ENCODE results near the gene SEMA3D. TPM values are rescaled to one million over a fixed set of nuclear protein-coding genes. Genes with fewer than 3 reads are reported as not detected.

The SEMA3D gene
- total RNA-seq, 1 donor from 2014 or later = 25.1 TPM

DNA sequence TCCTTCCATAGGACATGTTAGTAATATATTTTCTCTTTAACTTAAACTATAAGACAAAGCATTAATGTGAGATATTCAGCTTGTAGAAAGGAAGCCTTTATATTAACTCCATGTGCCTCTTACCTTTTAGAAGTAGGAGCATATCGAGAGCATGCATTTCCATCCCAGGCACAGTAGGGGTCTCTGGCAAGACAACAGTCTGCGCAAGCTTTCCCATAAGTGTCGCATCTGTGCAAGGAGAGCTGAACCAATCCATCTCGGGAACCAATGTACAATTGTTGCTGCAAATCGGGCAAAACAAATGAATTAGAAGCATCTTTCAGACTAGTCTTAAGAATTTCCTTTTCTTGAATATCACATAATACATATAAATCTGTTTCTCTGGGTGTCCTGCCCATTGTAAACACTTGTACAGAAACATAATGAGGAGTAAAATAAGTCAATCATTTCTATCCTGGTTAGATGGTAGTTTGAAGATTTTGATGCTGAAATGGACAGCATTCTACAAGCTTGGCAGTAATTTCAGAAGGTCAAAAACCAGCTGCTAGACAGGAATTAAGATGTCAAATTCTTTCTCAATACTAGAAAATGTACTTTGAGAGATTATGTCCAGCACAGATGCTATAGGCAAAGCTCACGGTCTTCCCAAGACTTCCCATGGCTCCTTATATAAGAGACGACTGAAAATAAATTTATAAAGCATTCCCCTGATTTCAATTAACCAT is 171.8 kb downstream of the SEMA3D start:
- Histone ChIP-seq H3K27me3 (ENCODE audit: control insufficient read depth in 3 of 3, insufficient read depth in 3 of 3, low read length in 3 of 3) (no peaks in the 10 kb centered on the region), H3K4me3 (ENCODE audit: low read length in 3 of 3) (no peak overlapping the region)

GRCh38 chr7:85011127-85011526 is 175.7 kb downstream of the SEMA3D start:
- Histone ChIP-seq H3K9me3 (ENCODE audit: control insufficient read depth in 3 of 3, low read length in 3 of 3) (no peaks in the 10 kb centered on the region), H3K4me3 (ENCODE audit: low read length in 3 of 3) (no peak overlapping the region), H3K4me1 (ENCODE audit: control insufficient read depth in 3 of 3, insufficient read depth in 3 of 3, low read length in 3 of 3) (no peaks in the 10 kb centered on the region), H3K9ac (ENCODE audit: low read depth in 1 of 3, low read length in 3 of 3) (no peak overlapping the region), H3K36me3 (ENCODE audit: control insufficient read depth in 3 of 3, insufficient read depth in 3 of 3, low read length in 3 of 3) (no peaks in the 10 kb centered on the region), H3K27me3 (ENCODE audit: control insufficient read depth in 3 of 3, insufficient read depth in 3 of 3, low read length in 3 of 3) (no peaks in the 10 kb centered on the region), H3K27ac (ENCODE audit: low read depth, low read length) (no peak overlapping the region)

More for the DNA sequence above, 171.8 kb downstream of the SEMA3D start:
- H3K9me3 ChIP-seq (ENCODE audit: control insufficient read depth in 3 of 3, low read length in 3 of 3) = no peaks in the 10 kb centered on the region
- H3K4me1 ChIP-seq (ENCODE audit: control insufficient read depth in 3 of 3, insufficient read depth in 3 of 3, low read length in 3 of 3) = no peaks in the 10 kb centered on the region
- no peaks in the 10 kb centered on the region for H3K36me3 ChIP-seq (ENCODE audit: control insufficient read depth in 3 of 3, insufficient read depth in 3 of 3, low read length in 3 of 3)
- H3K27ac ChIP-seq (ENCODE audit: low read depth, low read length) = no peak overlapping the region
- H3K9ac ChIP-seq (ENCODE audit: low read depth in 1 of 3, low read length in 3 of 3) = no peak overlapping the region

- H3K4me3 ChIP-seq (ENCODE audit: low read length in 3 of 3) = no peak overlapping the region
- H3K36me3 ChIP-seq (ENCODE audit: control insufficient read depth in 3 of 3, insufficient read depth in 3 of 3, low read length in 3 of 3) = no peaks in the 10 kb centered on the region
- H3K9ac ChIP-seq (ENCODE audit: low read depth in 1 of 3, low read length in 3 of 3) = no peak overlapping the region
- no peak overlapping the region for H3K27ac ChIP-seq (ENCODE audit: low read depth, low read length)
- no peaks in the 10 kb centered on the region for H3K9me3 ChIP-seq (ENCODE audit: control insufficient read depth in 3 of 3, low read length in 3 of 3)
- no peaks in the 10 kb centered on the region for H3K27me3 ChIP-seq (ENCODE audit: control insufficient read depth in 3 of 3, insufficient read depth in 3 of 3, low read length in 3 of 3)
- no peaks in the 10 kb centered on the region for H3K4me1 ChIP-seq (ENCODE audit: control insufficient read depth in 3 of 3, insufficient read depth in 3 of 3, low read length in 3 of 3)
Observed at GRCh38 chr7:85010306-85010705, 176.6 kb downstream of the SEMA3D start.

GRCh38 chr7:85006754-85007153 is 180.1 kb downstream of the SEMA3D start:
- no peaks in the 10 kb centered on the region for H3K27me3 ChIP-seq (ENCODE audit: control insufficient read depth in 3 of 3, insufficient read depth in 3 of 3, low read length in 3 of 3)
- no peak overlapping the region for H3K27ac ChIP-seq (ENCODE audit: low read depth, low read length)
- H3K9ac ChIP-seq (ENCODE audit: low read depth in 1 of 3, low read length in 3 of 3) = no peak overlapping the region

GRCh38 chr7:85004402-85004801 is 182.5 kb downstream of the SEMA3D start:
- Histone ChIP-seq H3K4me3 (ENCODE audit: low read length in 3 of 3) (no peak overlapping the region), H3K9ac (ENCODE audit: low read depth in 1 of 3, low read length in 3 of 3) (no peak overlapping the region), H3K36me3 (ENCODE audit: control insufficient read depth in 3 of 3, insufficient read depth in 3 of 3, low read length in 3 of 3) (no peaks in the 10 kb centered on the region), H3K9me3 (ENCODE audit: control insufficient read depth in 3 of 3, low read length in 3 of 3) (no peaks in the 10 kb centered on the region), H3K27ac (ENCODE audit: low read depth, low read length) (no peak overlapping the region), H3K27me3 (ENCODE audit: control insufficient read depth in 3 of 3, insufficient read depth in 3 of 3, low read length in 3 of 3) (no peaks in the 10 kb centered on the region), H3K4me1 (ENCODE audit: control insufficient read depth in 3 of 3, insufficient read depth in 3 of 3, low read length in 3 of 3) (no peaks in the 10 kb centered on the region)

More at GRCh38 chr7:85006754-85007153, 180.1 kb downstream of the SEMA3D start:
- Histone ChIP-seq H3K4me1 (ENCODE audit: control insufficient read depth in 3 of 3, insufficient read depth in 3 of 3, low read length in 3 of 3) (no peaks in the 10 kb centered on the region), H3K9me3 (ENCODE audit: control insufficient read depth in 3 of 3, low read length in 3 of 3) (no peaks in the 10 kb centered on the region), H3K4me3 (ENCODE audit: low read length in 3 of 3) (no peak overlapping the region), H3K36me3 (ENCODE audit: control insufficient read depth in 3 of 3, insufficient read depth in 3 of 3, low read length in 3 of 3) (no peaks in the 10 kb centered on the region)

DNA sequence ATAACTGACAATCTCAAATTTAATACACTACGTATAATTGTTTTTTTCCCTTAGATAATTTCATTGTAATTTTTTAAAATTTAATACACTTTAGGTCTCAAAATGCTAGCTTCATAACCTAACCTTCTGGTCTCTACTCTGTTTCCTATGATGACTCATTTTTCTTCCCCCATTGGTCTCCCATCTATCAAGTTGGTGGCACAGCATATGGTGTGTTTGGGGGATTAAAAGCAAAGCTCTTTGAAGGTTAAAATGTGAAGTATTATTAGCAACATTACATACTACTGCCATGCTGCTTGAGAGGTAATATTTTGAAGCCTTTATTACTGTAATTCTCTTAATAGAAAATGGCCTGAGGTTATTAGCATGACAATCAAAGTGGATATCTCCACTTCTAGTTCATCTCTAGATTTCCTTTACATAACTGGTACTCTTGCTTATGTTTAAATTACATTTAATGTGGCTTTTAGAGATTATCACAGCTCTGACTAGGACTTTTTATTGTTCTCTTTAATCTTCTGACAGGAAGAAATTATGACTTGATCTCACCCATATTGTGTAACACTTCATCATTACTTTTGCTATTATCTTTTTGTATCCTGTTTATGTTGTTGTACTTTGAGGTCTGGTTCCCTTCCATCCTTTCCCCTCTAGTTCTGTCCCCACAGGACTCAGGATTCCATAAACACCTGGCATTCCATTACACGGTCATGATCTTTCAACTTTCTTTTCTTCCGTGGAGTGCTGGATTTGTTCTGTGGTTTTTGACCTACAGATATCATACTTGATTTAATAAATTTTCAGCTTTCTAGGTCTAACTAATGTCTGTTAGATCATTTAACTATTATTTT is 185.1 kb downstream of the SEMA3D start:
- H3K9ac ChIP-seq (ENCODE audit: low read depth in 1 of 3, low read length in 3 of 3) = no peak overlapping the region
- no peak overlapping the region for H3K27ac ChIP-seq (ENCODE audit: low read depth, low read length)
- no peaks in the 10 kb centered on the region for H3K4me1 ChIP-seq (ENCODE audit: control insufficient read depth in 3 of 3, insufficient read depth in 3 of 3, low read length in 3 of 3)
- H3K4me3 ChIP-seq (ENCODE audit: low read length in 3 of 3) = no peak overlapping the region
- H3K27me3 ChIP-seq (ENCODE audit: control insufficient read depth in 3 of 3, insufficient read depth in 3 of 3, low read length in 3 of 3) = no peaks in the 10 kb centered on the region
- H3K9me3 ChIP-seq (ENCODE audit: control insufficient read depth in 3 of 3, low read length in 3 of 3) = no peaks in the 10 kb centered on the region
- no peaks in the 10 kb centered on the region for H3K36me3 ChIP-seq (ENCODE audit: control insufficient read depth in 3 of 3, insufficient read depth in 3 of 3, low read length in 3 of 3)

GRCh38 chr7:85000735-85001350 is 186.0 kb downstream of the SEMA3D start:
- Histone ChIP-seq H3K4me3 (ENCODE audit: low read length in 3 of 3) (no peak overlapping the region), H3K27me3 (ENCODE audit: control insufficient read depth in 3 of 3, insufficient read depth in 3 of 3, low read length in 3 of 3) (no peaks in the 10 kb centered on the region), H3K36me3 (ENCODE audit: control insufficient read depth in 3 of 3, insufficient read depth in 3 of 3, low read length in 3 of 3) (no peaks in the 10 kb centered on the region), H3K27ac (ENCODE audit: low read depth, low read length) (no peak overlapping the region), H3K9ac (ENCODE audit: low read depth in 1 of 3, low read length in 3 of 3) (no peak overlapping the region), H3K4me1 (ENCODE audit: control insufficient read depth in 3 of 3, insufficient read depth in 3 of 3, low read length in 3 of 3) (no peaks in the 10 kb centered on the region), H3K9me3 (ENCODE audit: control insufficient read depth in 3 of 3, low read length in 3 of 3) (no peaks in the 10 kb centered on the region)

DNA sequence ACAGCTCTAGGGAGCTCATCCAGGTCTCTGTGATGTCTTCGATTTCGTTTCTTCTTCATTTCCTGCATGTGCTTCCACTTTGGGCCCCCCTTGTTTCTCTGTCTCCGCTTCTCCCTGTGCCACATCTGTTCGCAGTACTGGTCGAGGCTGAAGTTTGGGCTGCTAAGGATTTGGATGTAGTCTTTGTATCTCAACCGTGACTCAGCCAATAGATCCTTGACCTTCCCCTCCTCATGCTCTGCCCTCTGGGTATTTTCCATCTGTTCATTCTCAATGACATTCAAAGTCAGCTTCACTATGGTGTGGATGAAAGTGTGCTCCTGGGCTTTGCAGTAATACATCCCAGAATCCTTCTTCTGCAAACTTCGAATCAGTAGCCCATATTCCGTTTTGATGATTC is 187.4 kb downstream of the SEMA3D start:
- no peaks in the 10 kb centered on the region for H3K9me3 ChIP-seq (ENCODE audit: control insufficient read depth in 3 of 3, low read length in 3 of 3)
- H3K9ac ChIP-seq (ENCODE audit: low read depth in 1 of 3, low read length in 3 of 3) = no peak overlapping the region
- H3K27ac ChIP-seq (ENCODE audit: low read depth, low read length) = no peak overlapping the region
- H3K4me1 ChIP-seq (ENCODE audit: control insufficient read depth in 3 of 3, insufficient read depth in 3 of 3, low read length in 3 of 3) = no peaks in the 10 kb centered on the region
- no peaks in the 10 kb centered on the region for H3K36me3 ChIP-seq (ENCODE audit: control insufficient read depth in 3 of 3, insufficient read depth in 3 of 3, low read length in 3 of 3)
- H3K4me3 ChIP-seq (ENCODE audit: low read length in 3 of 3) = no peak overlapping the region
- H3K27me3 ChIP-seq (ENCODE audit: control insufficient read depth in 3 of 3, insufficient read depth in 3 of 3, low read length in 3 of 3) = no peaks in the 10 kb centered on the region

GRCh38 chr7:84998665-84999064 is 188.2 kb downstream of the SEMA3D start:
- H3K9ac ChIP-seq (ENCODE audit: low read depth in 1 of 3, low read length in 3 of 3) = no peak overlapping the region
- no peak overlapping the region for H3K27ac ChIP-seq (ENCODE audit: low read depth, low read length)
- no peaks in the 10 kb centered on the region for H3K4me1 ChIP-seq (ENCODE audit: control insufficient read depth in 3 of 3, insufficient read depth in 3 of 3, low read length in 3 of 3)
- H3K9me3 ChIP-seq (ENCODE audit: control insufficient read depth in 3 of 3, low read length in 3 of 3) = no peaks in the 10 kb centered on the region
- no peaks in the 10 kb centered on the region for H3K27me3 ChIP-seq (ENCODE audit: control insufficient read depth in 3 of 3, insufficient read depth in 3 of 3, low read length in 3 of 3)
- H3K36me3 ChIP-seq (ENCODE audit: control insufficient read depth in 3 of 3, insufficient read depth in 3 of 3, low read length in 3 of 3) = no peaks in the 10 kb centered on the region
- H3K4me3 ChIP-seq (ENCODE audit: low read length in 3 of 3) = no peak overlapping the region

DNA sequence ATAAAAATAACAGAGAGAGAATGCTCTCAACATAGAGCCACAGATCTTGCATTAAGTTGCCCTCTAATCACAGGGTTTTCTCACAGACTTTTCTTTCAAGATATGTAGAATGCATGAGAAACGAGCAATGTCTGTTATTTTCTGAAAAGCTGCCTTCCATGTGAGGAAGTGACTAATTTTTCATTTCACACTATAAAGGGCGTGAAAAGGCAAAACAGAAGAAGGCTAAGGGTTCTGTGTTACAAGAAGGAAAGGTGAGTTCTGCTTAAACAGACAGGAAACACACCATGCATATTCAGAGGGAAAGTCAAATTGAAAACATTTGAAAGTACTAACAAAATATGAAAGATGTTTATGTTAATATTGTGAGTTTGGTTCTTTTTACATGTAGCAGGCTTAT is 189.2 kb downstream of the SEMA3D start:
- no peaks in the 10 kb centered on the region for H3K9me3 ChIP-seq (ENCODE audit: control insufficient read depth in 3 of 3, low read length in 3 of 3)
- H3K36me3 ChIP-seq (ENCODE audit: control insufficient read depth in 3 of 3, insufficient read depth in 3 of 3, low read length in 3 of 3) = no peaks in the 10 kb centered on the region
- H3K4me1 ChIP-seq (ENCODE audit: control insufficient read depth in 3 of 3, insufficient read depth in 3 of 3, low read length in 3 of 3) = no peaks in the 10 kb centered on the region
- H3K27ac ChIP-seq (ENCODE audit: low read depth, low read length) = no peak overlapping the region
- no peaks in the 10 kb centered on the region for H3K27me3 ChIP-seq (ENCODE audit: control insufficient read depth in 3 of 3, insufficient read depth in 3 of 3, low read length in 3 of 3)
- no peak overlapping the region for H3K4me3 ChIP-seq (ENCODE audit: low read length in 3 of 3)
- no peak overlapping the region for H3K9ac ChIP-seq (ENCODE audit: low read depth in 1 of 3, low read length in 3 of 3)

All from skeletal muscle tissue (tissue), 4 donors.